ENCODE data around the gene YOD1.
"Not testable (repeated sequence)": the region's sequence is repeated elsewhere in the genome, so short reads cannot be mapped to it uniquely, and the experiment has no call there.

Gene YOD1

GRCh38 chr1:207049054-207049453, 2.0 kb downstream of the YOD1 start:
- DNase-seq (ENCODE audit: low read depth in 1 of 2, low spot score in 1 of 2): no peak
- no peak overlapping the region for H3K27ac ChIP-seq (replicated peaks)
- H3K4me3 ChIP-seq (replicated peaks; ENCODE audit: insufficient read depth, low read length): no peak overlapping the region
- no peak for TF ChIP-seq REST (IDR thresholded peaks at IDR 0.05; ENCODE audit: insufficient replicate concordance, low read depth)
- TF ChIP-seq GABPA (IDR thresholded peaks at IDR 0.05; ENCODE audit: low read depth): no peak
- TF ChIP-seq POLR2AphosphoS5 (IDR thresholded peaks at IDR 0.05; ENCODE audit: low read depth): no peak
- TF ChIP-seq CTCF (IDR thresholded peaks at IDR 0.05; ENCODE audit: insufficient read depth, low read length): no peak
- TF ChIP-seq SPI1 (IDR thresholded peaks at IDR 0.05; ENCODE audit: borderline replicate concordance, low read depth): no peak
- no peaks in the 10 kb centered on the region for H3K27me3 ChIP-seq (ENCODE audit: insufficient read depth, poor library complexity, severe bottlenecking)

GRCh38 chr1:207048041-207048440, 3.0 kb downstream of the YOD1 start:
- Histone ChIP-seq H3K4me3 (replicated peaks; ENCODE audit: insufficient read depth, low read length) (no peak overlapping the region), H3K27ac (replicated peaks) (no peak overlapping the region), H3K27me3 (ENCODE audit: insufficient read depth, poor library complexity, severe bottlenecking) (no peaks in the 10 kb centered on the region)
- peak; percentile 33; the same call in 1 of the 2 replicates for TF ChIP-seq SPI1 (IDR thresholded peaks at IDR 0.05; ENCODE audit: borderline replicate concordance, low read depth)
- TF ChIP-seq GABPA (IDR thresholded peaks at IDR 0.05; ENCODE audit: low read depth): no peak
- no peak for DNase-seq (ENCODE audit: low read depth in 1 of 2, low spot score in 1 of 2)

GRCh38 chr1:207047505-207047904, 3.5 kb downstream of the YOD1 start:
- Histone ChIP-seq H3K27me3 (ENCODE audit: insufficient read depth, poor library complexity, severe bottlenecking) (no peaks in the 10 kb centered on the region), H3K4me3 (replicated peaks; ENCODE audit: insufficient read depth, low read length) (no peak overlapping the region), H3K27ac (replicated peaks) (no peak overlapping the region)
- TF ChIP-seq CTCF (IDR thresholded peaks at IDR 0.05; ENCODE audit: insufficient read depth, low read length) (no peak), POLR2AphosphoS5 (IDR thresholded peaks at IDR 0.05; ENCODE audit: low read depth) (no peak), REST (IDR thresholded peaks at IDR 0.05; ENCODE audit: insufficient replicate concordance, low read depth) (no peak), SPI1 (IDR thresholded peaks at IDR 0.05; ENCODE audit: borderline replicate concordance, low read depth) (no peak), GABPA (IDR thresholded peaks at IDR 0.05; ENCODE audit: low read depth) (no peak)
- DNase-seq (ENCODE audit: low read depth in 1 of 2, low spot score in 1 of 2): no peak

- no peak for DNase-seq (ENCODE audit: low read depth in 1 of 2, low spot score in 1 of 2)
- Histone ChIP-seq H3K27ac (replicated peaks) (no peak overlapping the region), H3K27me3 (ENCODE audit: insufficient read depth, poor library complexity, severe bottlenecking) (no peaks in the 10 kb centered on the region), H3K4me3 (replicated peaks; ENCODE audit: insufficient read depth, low read length) (no peak overlapping the region)
- TF ChIP-seq CTCF (IDR thresholded peaks at IDR 0.05; ENCODE audit: insufficient read depth, low read length) (no peak), GABPA (IDR thresholded peaks at IDR 0.05; ENCODE audit: low read depth) (no peak), SPI1 (IDR thresholded peaks at IDR 0.05; ENCODE audit: borderline replicate concordance, low read depth) (no peak), POLR2AphosphoS5 (IDR thresholded peaks at IDR 0.05; ENCODE audit: low read depth) (no peak), REST (IDR thresholded peaks at IDR 0.05; ENCODE audit: insufficient replicate concordance, low read depth) (no peak)
Measured at GRCh38 chr1:207045453-207045852, 5.6 kb downstream of the YOD1 start.

GRCh38 chr1:207041397-207041796, 9.6 kb downstream of the YOD1 start:
- not testable (repeated sequence) for H3K27ac ChIP-seq (replicated peaks); DNase-seq (ENCODE audit: low read depth in 1 of 2, low spot score in 1 of 2); H3K27me3 ChIP-seq (ENCODE audit: insufficient read depth, poor library complexity, severe bottlenecking); H3K4me3 ChIP-seq (replicated peaks; ENCODE audit: insufficient read depth, low read length)
